Smooth muscle cell (in vitro differentiated cells): ENCODE results near the gene C5AR1. TPM values are rescaled to one million over a fixed set of nuclear protein-coding genes. Genes with fewer than 3 reads are reported as not detected.

Experiments used
- DNase-seq: peaks from one replicate; lab custom pipeline; 2025; ENCODE audit not compliant: unreplicated experiment; lab: John Stamatoyannopoulos, UW
- H2AFZ ChIP-seq: fragments of 200-600 bp; sonication (generic); 2 replicates; pipeline ENCODE4 v1.6.0; 2016; ENCODE audit warnings: antibody characterized with exemption, low read depth, mild to moderate bottlenecking
- H3F3A ChIP-seq: fragments of 200-600 bp; sonication (generic); 2 replicates; pipeline ENCODE4 v1.6.0; 2017; ENCODE audit warnings: antibody characterized with exemption, low read depth
- H3K27ac ChIP-seq: fragments of 200-600 bp; sonication (generic); 2 replicates; pipeline ENCODE4 v1.5.1; 2016; ENCODE audit warnings: low read depth, mild to moderate bottlenecking
- H3K27me3 ChIP-seq: fragments of 200-600 bp; sonication (generic); 2 replicates; pipeline ENCODE4 v1.6.1; 2016; ENCODE audit warnings: low read depth, mild to moderate bottlenecking
- H3K36me3 ChIP-seq: fragments of 200-600 bp; sonication (generic); 2 replicates; pipeline ENCODE4 v1.5.1; 2016; ENCODE audit warnings: low read depth
- H3K4me1 ChIP-seq: fragments of 200-600 bp; sonication (generic); 2 replicates; pipeline ENCODE4 v1.5.1; 2016; ENCODE audit warnings: low read depth
- H3K4me2 ChIP-seq: fragments of 200-600 bp; sonication (generic); 2 replicates; pipeline ENCODE4 v1.6.0; 2016; ENCODE audit warnings: mild to moderate bottlenecking
- H3K4me3 ChIP-seq: fragments of 200-600 bp; sonication (generic); 2 replicates; pipeline ENCODE4 v1.5.1; 2016; ENCODE audit warnings: mild to moderate bottlenecking
- H3K79me2 ChIP-seq: fragments of 200-600 bp; sonication (generic); 2 replicates; pipeline ENCODE4 v1.6.0; 2016; ENCODE audit warnings: low read depth, mild to moderate bottlenecking
- H3K9ac ChIP-seq: fragments of 200-600 bp; sonication (generic); 2 replicates; pipeline ENCODE4 v1.6.0; 2016; ENCODE audit warnings: low read depth
- H3K9me3 ChIP-seq: fragments of 200-600 bp; sonication (generic); replicated peaks from 2 replicates; pipeline ENCODE4 v1.5.1; 2016; ENCODE audit warnings: low read depth
- H4K20me1 ChIP-seq: fragments of 200-600 bp; sonication (generic); 2 replicates; pipeline ENCODE4 v1.6.0; 2016; ENCODE audit warnings: low read depth
- WGBS: methylation state at CpG from one replicate; pipeline ENCODE4 v1.1.7; 2016; ENCODE audit warnings: low lambda C conversion rate; 5-methylcytosine and 5-hydroxymethylcytosine counted together
- polyA plus RNA-seq: library from polyadenylated mRNA; unstranded; fragments of >200 nt; fragmentation: Nextera tagmentation; extraction: Ambion mirVana; gene quantifications from 2 replicates; pipeline ENCODE4 v1.2.1, GENCODE V29; 2016
- total RNA-seq: library from RNA; depleted of rRNA; stranded (reverse); fragments of >200 nt; gene quantifications from 2 replicates; pipeline ENCODE4 v1.2.3, GENCODE V29; 2014
- TF ChIP-seq, protein P1 (sequence below): fragments of 200-600 bp; sonication (generic); IDR thresholded peaks from 2 replicates; pipeline ENCODE4 v1.5.1; 2017; ENCODE audit warnings: borderline replicate concordance, mild to moderate bottlenecking, antibody characterized with exemption; ENCODE audit not compliant: insufficient read depth, poor library complexity, severe bottlenecking

Gene C5AR1
- total and polyA plus RNA-seq, 2 experiments from 2014 or later = 0.48 to 1.6 TPM

DNA sequence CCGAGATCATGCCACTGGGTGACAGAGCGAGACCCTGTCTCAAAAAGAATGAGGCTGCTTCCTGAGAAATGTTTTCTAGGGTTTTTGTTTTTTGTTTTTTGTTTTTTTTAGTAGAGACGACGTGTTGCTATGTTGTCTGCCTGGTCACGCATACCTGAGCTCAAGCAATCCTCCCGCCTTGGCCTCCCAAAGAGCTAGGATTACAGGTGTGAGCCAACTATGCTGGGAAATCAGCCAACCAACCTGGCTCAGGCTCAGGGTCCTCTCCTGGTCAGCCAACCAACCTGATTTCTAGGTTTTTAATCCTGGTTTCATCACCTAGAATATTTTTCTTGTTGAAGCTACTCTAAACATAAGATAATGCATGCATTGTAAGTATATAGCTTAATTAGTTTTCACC lies 47.2 kb downstream of the C5AR1 start:
- Histone ChIP-seq H3K4me1 (no peaks in the 10 kb centered on the region), H3K27me3 (no peaks in the 10 kb centered on the region), H3K4me3 (no peak overlapping the region), H3K36me3 (peaks cover 20% of the 10 kb centered on the region), H3K79me2 (no peaks in the 10 kb centered on the region), H4K20me1 (peaks cover 7% of the 10 kb centered on the region), H2AFZ (no peak overlapping the region), H3K9ac (no peak overlapping the region), H3K27ac (no peak overlapping the region), H3F3A (no peaks in the 10 kb centered on the region), H3K4me2 (no peak overlapping the region), H3K9me3 (no peaks in the 10 kb centered on the region)
- TF ChIP-seq, protein P1, sequence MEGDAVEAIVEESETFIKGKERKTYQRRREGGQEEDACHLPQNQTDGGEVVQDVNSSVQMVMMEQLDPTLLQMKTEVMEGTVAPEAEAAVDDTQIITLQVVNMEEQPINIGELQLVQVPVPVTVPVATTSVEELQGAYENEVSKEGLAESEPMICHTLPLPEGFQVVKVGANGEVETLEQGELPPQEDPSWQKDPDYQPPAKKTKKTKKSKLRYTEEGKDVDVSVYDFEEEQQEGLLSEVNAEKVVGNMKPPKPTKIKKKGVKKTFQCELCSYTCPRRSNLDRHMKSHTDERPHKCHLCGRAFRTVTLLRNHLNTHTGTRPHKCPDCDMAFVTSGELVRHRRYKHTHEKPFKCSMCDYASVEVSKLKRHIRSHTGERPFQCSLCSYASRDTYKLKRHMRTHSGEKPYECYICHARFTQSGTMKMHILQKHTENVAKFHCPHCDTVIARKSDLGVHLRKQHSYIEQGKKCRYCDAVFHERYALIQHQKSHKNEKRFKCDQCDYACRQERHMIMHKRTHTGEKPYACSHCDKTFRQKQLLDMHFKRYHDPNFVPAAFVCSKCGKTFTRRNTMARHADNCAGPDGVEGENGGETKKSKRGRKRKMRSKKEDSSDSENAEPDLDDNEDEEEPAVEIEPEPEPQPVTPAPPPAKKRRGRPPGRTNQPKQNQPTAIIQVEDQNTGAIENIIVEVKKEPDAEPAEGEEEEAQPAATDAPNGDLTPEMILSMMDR = no peak
- DNase-seq = no peak
- WGBS = 96% methylated on average over 6 of the region's 6 CpGs

DNA sequence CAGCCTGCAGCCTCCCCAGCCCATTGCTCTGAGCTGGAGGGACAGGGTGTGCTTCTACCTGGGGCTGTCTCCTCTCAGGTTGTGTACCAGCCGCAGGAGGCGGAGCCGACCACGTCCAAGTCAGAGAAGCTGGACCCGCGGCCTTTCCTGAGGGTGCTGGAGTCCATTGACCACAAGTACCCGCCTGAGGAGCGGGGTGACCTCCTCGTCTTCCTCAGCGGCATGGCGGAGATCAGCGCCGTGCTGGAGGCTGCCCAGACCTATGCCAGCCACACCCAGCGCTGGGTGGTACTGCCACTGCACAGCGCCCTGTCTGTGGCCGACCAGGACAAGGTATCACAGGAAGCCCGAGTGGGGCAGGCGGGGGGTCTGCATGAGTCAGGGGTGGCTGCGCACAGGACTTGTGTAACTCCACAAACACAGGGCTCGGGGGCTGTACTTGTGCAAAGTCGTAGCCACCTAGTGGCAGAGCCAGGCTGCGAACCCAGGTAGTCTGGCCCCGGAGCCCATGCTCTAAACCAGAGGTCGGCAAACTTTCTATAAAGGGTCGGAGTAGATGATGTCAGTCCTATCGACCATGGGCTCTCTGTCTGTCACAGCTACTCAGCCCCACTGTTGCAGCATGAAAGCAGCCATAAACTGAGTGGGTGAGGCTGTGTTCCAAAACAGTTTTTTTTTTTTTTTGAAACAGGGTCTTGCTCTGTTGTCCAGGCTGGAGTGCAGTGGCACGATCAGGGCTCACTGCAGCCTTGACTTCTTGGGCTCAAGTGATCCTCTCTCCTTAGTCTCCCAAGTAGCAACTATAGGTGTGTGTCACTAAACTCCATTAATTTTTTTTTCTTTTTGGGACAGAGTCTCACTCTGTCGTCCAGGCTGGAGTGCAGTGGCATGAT lies 48.4 kb downstream of the C5AR1 start:
- Histone ChIP-seq H2AFZ (no peak overlapping the region), H3K9ac (no peak overlapping the region), H3K9me3 (no peaks in the 10 kb centered on the region), H3K4me3 (no peak overlapping the region), H3K36me3 (peaks cover 20% of the 10 kb centered on the region), H3K4me1 (no peaks in the 10 kb centered on the region), H3K79me2 (no peaks in the 10 kb centered on the region), H3F3A (no peaks in the 10 kb centered on the region), H3K4me2 (no peak overlapping the region), H4K20me1 (peaks cover 7% of the 10 kb centered on the region), H3K27me3 (no peaks in the 10 kb centered on the region), H3K27ac (no peak overlapping the region)
- TF ChIP-seq, protein P1 = peak; percentile 22
- no peak for DNase-seq
- 97% methylated on average over 28 of the region's 28 CpGs for WGBS

DNA sequence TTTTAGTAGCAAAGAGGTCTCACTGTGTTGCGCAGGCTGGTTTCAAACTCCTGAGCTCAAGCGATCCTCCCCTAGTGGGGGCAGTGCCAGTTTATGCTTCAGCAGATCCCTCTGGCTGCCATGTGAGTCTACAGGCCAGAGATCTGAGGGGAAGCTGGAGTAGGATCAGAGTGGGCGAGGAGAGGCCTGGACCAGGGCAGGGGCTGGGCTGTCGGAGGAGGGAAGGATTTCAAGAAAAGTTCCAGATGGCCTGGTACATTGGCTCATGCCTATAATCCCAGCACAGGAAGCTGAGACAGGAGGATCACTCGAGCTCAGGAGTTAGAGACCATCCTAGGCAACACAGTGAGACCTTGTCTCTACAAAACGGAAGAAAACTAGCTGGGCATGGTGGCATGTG lies 49.3 kb downstream of the C5AR1 start:
- H3K9ac ChIP-seq = no peak overlapping the region
- H3K4me2 ChIP-seq = no peak overlapping the region
- peaks cover 20% of the 10 kb centered on the region for H3K36me3 ChIP-seq
- H3K79me2 ChIP-seq = no peaks in the 10 kb centered on the region
- H3K4me3 ChIP-seq = no peak overlapping the region
- H3K4me1 ChIP-seq = no peaks in the 10 kb centered on the region
- no peaks in the 10 kb centered on the region for H3K9me3 ChIP-seq
- WGBS = 50% methylated on average over 6 of the region's 6 CpGs
- no peaks in the 10 kb centered on the region for H3K27me3 ChIP-seq
- H4K20me1 ChIP-seq = peaks cover 7% of the 10 kb centered on the region
- DNase-seq = no peak
- no peak overlapping the region for H2AFZ ChIP-seq
- no peak overlapping the region for H3K27ac ChIP-seq
- TF ChIP-seq, protein P1 = no peak
- H3F3A ChIP-seq = no peaks in the 10 kb centered on the region
